Measurements from ENCODE around the gene CNTNAP4.

The CNTNAP4 gene

GRCh38 chr16:76280421-76281215 is 3.4 kb downstream of the CNTNAP4 start:
- H3K27ac ChIP-seq = no peak overlapping the region
- TF ChIP-seq CTCF (conservative IDR thresholded peaks at IDR 0.05) = no peak
- TF ChIP-seq ZFX (IDR thresholded peaks at IDR 0.05) = no peak

GRCh38 chr16:76287466-76287865 is 10.3 kb downstream of the CNTNAP4 start:
- no peak overlapping the region for H3K27ac ChIP-seq
- TF ChIP-seq CTCF (conservative IDR thresholded peaks at IDR 0.05) (no peak), ZFX (IDR thresholded peaks at IDR 0.05) (no peak)

GRCh38 chr16:76292218-76292617 is 15.0 kb downstream of the CNTNAP4 start:
- TF ChIP-seq ZFX (IDR thresholded peaks at IDR 0.05) (no peak), CTCF (conservative IDR thresholded peaks at IDR 0.05) (no peak)
- H3K27ac ChIP-seq = no peak overlapping the region

- TF ChIP-seq ZFX (IDR thresholded peaks at IDR 0.05) (no peak), CTCF (conservative IDR thresholded peaks at IDR 0.05) (no peak)
Measured at GRCh38 chr16:76293980-76294379, 16.8 kb downstream of the CNTNAP4 start.

GRCh38 chr16:76294396-76295214 is 17.4 kb downstream of the CNTNAP4 start:
- TF ChIP-seq ZFX (IDR thresholded peaks at IDR 0.05) = no peak
- no peak for TF ChIP-seq CTCF (conservative IDR thresholded peaks at IDR 0.05)
- no peak overlapping the region for H3K27ac ChIP-seq

More at GRCh38 chr16:76293980-76294379, 16.8 kb downstream of the CNTNAP4 start:
- no peak overlapping the region for H3K27ac ChIP-seq

GRCh38 chr16:76297941-76298340 is 20.7 kb downstream of the CNTNAP4 start:
- H3K27ac ChIP-seq = no peak overlapping the region
- TF ChIP-seq CTCF (conservative IDR thresholded peaks at IDR 0.05) (no peak), ZFX (IDR thresholded peaks at IDR 0.05) (no peak)
